Ovary (tissue), 9 donors: ENCODE measurements around the gene RNF38. TPM values are rescaled to one million over a fixed set of nuclear protein-coding genes. Genes with fewer than 3 reads are reported as not detected.
"Not testable (repeated sequence)": the region's sequence is repeated elsewhere in the genome, so short reads cannot be mapped to it uniquely, and the experiment has no call there.

Experiments used
- DNase-seq, 5 donors: peaks; one replicate each; pipeline ENCODE4 v3.0.0-alpha.2; 2019 to 2020
- H3K27ac ChIP-seq, 2 donors: fragments of 200-600 bp; one replicate each; pipeline versions ENCODE4 v1.5.1 to v1.8.0; 2019 to 2022
- H3K27me3 ChIP-seq: fragments of 200-600 bp; one replicate; pipeline ENCODE4 v1.8.0; 2022
- H3K36me3 ChIP-seq: fragments of 200-600 bp; sonication (generic); one replicate; pipeline ENCODE4 v1.5.1; 2019
- H3K4me1 ChIP-seq: one replicate; pipeline ENCODE4 v1.8.1; 2013; ENCODE audit warnings: mild to moderate bottlenecking, moderate library complexity; ENCODE audit not compliant: insufficient read depth
- H3K4me3 ChIP-seq: fragments of 200-600 bp; sonication (generic); one replicate; pipeline ENCODE4 v1.5.1; 2017
- H3K9me3 ChIP-seq, 2 donors: fragments of 200-600 bp in 1 of 2; sonication (generic) in 1 of 2; one replicate each; pipeline versions ENCODE4 v1.5.1 to v1.8.1; 2013 to 2019; ENCODE audit warnings: mild to moderate bottlenecking in 1 of 2, moderate library complexity in 1 of 2
- EP300 ChIP-seq: sonication (generic); formaldehyde crosslinking; IDR thresholded peaks from one replicate; pipeline ENCODE4 v1.6.1; 2017; ENCODE audit warnings: antibody characterized with exemption
- POLR2A ChIP-seq: fragments of 450-650 bp; IDR thresholded peaks from one replicate; pipeline ENCODE4 v1.6.1; 2017; ENCODE audit warnings: antibody characterized with exemption, mild to moderate bottlenecking, moderate library complexity
- WGBS, 3 donors: extraction: QIAGEN DNeasy Blood & Tissue Kit in 1 of 3; methylation state at CpG; one replicate each; pipeline versions ENCODE4 v1.1.5 to v1.1.7; 2013 to 2017; 5-methylcytosine and 5-hydroxymethylcytosine counted together
- intact Hi-C, 4 donors: fragments of 100-400 bp; cut with DNase I; formaldehyde crosslinking; loops; one replicate each; pipeline versions ENCODE4 v1.11.0 to v1.15.1; 2022 to 2023
- polyA plus RNA-seq, 2 donors: library from polyadenylated mRNA; stranded (reverse); fragments of 200-250 nt in 1 of 2; fragments of 350-450 nt in 1 of 2; fragmentation: Illumina TruSeq in 1 of 2; extraction: RNeasy Lipid Tissue Mini Kit (QIAGEN cat#74804) in 1 of 2; gene quantifications; one replicate each; pipeline ENCODE4 v1.2.3, GENCODE V29; 2013 to 2014
- total RNA-seq, 7 donors: library from RNA; depleted of rRNA in 2 of 7; stranded (reverse); fragments of >200 nt in 2 of 7; fragmentation: NEBNext Ultra II Directional in 3 of 7; extraction: Animal tissue kit (Norgen Biotek cat#: 25700) in 3 of 7; gene quantifications; one replicate each; pipeline versions ENCODE4 v1.1.0 to v1.2.4, GENCODE V29; 2016 to 2023
- TF ChIP-seq, protein P1 (sequence below), 3 donors: fragments of 450-650 bp in 2 of 3; fragments of 200-600 bp in 1 of 3; IDR thresholded peaks; one replicate each; pipeline versions ENCODE4 v1.5.1 to v1.8.0; 2016 to 2022; ENCODE audit warnings: antibody characterized with exemption in 3 of 3, mild to moderate bottlenecking in 1 of 3
- donor health status: DM: no; HTN: no; CAD: no; lungs with moderate emphysema.
- donor health status: DM: no; HTN: no; CAD: no.
- donor health status: Bipolar disorder and iron deficiency.
- donor health status: DM: yes; HTN: yes; CAD: no.
- donor health status: DM: no; HTN: no; CAD: no.
- donor health status: DM: yes; HTN: yes; CAD: no.

The RNF38 gene
- total and polyA plus RNA-seq, 9 donors: 30.4 to 81.3 (median 55.7) TPM

DNA sequence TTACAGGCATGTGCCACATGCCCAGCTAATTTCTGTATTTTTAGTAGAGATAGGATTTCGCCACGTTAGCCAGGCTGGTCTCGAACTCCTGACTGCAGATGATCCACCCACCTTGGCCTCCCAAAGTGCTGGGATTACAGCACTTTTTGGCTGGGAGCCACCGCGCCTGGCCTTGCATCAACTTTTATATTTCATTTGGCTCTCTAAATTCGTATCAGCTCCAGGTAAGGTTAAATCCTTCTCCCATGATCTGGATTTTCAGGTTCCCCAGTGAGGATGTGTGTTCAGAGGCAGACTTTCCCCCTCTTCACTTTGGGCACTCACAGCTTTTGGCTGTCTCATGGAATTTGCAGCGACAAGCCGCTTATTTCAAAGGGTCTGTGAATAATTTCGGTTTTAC is 16.8 kb upstream of the RNF38 start:
- H3K36me3 ChIP-seq: no peaks in the 10 kb centered on the region
- no peaks in the 10 kb centered on the region for H3K9me3 ChIP-seq
- no peak overlapping the region for H3K27ac ChIP-seq
- H3K4me3 ChIP-seq: no peak overlapping the region
- WGBS, 3 donors: 86 to 89% (median 86%) methylated on average over 9 of the region's 9 CpGs
- H3K4me1 ChIP-seq: peaks cover 2% of the 10 kb centered on the region
- intact Hi-C loops: loop anchor here in 1 of 4 donors (5.0 kb wide), 1 partner anchor 125 kb away; no protein-coding TSS in a partner anchor
- TF ChIP-seq EP300 (no peak), POLR2A (no peak)
- TF ChIP-seq, protein P1, sequence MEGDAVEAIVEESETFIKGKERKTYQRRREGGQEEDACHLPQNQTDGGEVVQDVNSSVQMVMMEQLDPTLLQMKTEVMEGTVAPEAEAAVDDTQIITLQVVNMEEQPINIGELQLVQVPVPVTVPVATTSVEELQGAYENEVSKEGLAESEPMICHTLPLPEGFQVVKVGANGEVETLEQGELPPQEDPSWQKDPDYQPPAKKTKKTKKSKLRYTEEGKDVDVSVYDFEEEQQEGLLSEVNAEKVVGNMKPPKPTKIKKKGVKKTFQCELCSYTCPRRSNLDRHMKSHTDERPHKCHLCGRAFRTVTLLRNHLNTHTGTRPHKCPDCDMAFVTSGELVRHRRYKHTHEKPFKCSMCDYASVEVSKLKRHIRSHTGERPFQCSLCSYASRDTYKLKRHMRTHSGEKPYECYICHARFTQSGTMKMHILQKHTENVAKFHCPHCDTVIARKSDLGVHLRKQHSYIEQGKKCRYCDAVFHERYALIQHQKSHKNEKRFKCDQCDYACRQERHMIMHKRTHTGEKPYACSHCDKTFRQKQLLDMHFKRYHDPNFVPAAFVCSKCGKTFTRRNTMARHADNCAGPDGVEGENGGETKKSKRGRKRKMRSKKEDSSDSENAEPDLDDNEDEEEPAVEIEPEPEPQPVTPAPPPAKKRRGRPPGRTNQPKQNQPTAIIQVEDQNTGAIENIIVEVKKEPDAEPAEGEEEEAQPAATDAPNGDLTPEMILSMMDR (IDR thresholded peaks at IDR 0.05): no peak
- H3K27me3 ChIP-seq: no peaks in the 10 kb centered on the region
- no peak for DNase-seq

DNA sequence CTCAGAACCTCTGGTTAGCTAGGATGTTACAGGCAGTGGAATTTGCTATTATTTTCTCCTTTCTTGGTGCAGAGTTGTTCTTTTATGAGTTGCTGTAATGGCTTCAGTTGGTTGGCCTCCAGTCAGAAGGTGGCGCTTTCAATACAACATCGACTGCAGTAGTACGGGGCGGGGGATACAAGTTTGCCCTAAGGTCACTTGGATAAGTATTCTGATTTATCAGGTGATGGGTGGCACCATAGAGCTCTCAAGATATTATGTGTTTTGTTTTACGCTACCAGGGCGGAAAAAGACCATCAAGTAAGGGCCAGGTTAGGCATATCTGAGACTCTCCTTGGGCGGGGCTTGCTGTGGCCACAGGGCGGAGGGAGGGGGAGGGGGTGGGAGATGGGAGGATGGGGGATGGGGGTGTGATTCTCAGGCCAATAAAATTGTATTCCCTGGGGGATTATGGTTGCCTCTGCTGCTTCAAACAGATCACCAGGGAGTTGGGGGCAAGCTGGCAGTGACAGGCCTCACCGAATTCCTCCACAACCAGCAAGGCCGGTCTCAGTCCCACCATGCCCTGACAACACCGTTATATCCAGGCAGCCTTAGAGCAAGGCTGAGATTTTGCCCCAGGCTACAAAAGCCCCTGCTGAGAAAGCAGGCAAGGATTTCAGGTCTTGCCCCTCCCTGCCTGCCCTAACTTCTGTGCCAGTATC is 15.9 kb upstream of the RNF38 start:
- no peak for TF ChIP-seq POLR2A
- TF ChIP-seq EP300: no peak
- TF ChIP-seq, protein P1 (IDR thresholded peaks at IDR 0.05): no peak
- H3K9me3 ChIP-seq: no peaks in the 10 kb centered on the region
- no peaks in the 10 kb centered on the region for H3K27me3 ChIP-seq
- WGBS, 3 donors: 91 to 95% (median 93%) methylated on average over 11 of the region's 11 CpGs
- intact Hi-C loops: loop anchor here in 1 of 4 donors (5.0 kb wide), 1 partner anchor 126 kb away; no protein-coding TSS in a partner anchor
- H3K36me3 ChIP-seq: no peaks in the 10 kb centered on the region
- DNase-seq: no peak
- H3K27ac ChIP-seq: no peak overlapping the region
- peaks cover 2% of the 10 kb centered on the region for H3K4me1 ChIP-seq
- H3K4me3 ChIP-seq: no peak overlapping the region

DNA sequence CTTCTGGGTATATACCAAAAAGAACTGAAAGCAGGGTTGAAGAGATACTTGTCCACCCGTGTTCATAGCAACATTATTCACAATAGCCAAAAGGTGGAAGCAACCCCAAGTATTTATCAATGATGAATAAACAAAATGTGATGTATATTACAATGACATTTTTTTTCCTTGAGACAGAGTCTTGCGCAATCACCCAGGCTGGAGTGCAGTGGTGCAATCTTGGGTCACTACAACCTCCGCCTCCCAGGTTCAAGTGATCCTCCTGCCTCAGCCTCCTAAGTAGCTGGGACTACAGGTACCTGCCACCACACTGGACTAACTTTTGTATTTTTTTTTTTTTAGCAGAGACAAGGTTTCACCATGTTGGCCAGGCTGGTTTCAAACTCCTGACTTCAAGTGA is 11.3 kb upstream of the RNF38 start:
- H3K36me3 ChIP-seq, H3K27ac ChIP-seq, H3K4me1 ChIP-seq, DNase-seq, H3K4me3 ChIP-seq, H3K9me3 ChIP-seq, H3K27me3 ChIP-seq: not testable (repeated sequence)
- intact Hi-C loops: loop anchor here in 1 of 4 donors (5.0 kb wide), 1 partner anchor 36 kb away; no protein-coding TSS in a partner anchor
- 96 to 98% (median 96%) methylated on average over 3 of the region's 3 CpGs for WGBS, 3 donors

DNA sequence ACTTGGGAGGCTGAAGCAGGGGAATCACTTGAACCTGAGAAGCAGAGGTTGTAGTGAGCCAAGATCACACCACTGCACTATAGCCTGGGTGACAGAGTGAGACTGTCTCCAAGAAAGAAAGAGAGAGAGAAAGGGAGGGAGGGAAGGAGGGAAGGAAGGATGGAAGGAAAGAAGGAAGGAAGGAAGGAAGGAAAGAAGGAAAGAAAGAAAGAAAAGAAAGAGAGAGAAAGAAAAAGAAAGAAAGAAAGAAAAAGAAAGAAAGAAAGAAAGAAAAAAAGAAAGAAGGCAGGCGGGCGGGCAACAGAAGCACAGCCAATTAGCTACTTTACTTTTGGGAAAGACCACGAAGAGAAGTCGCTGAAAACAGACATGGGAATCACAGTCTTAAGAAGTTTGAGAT is 9.0 kb upstream of the RNF38 start:
- 92 to 96% (median 94%) methylated on average over 4 of the region's 4 CpGs for WGBS, 3 donors
- DNase-seq, H3K27ac ChIP-seq, H3K9me3 ChIP-seq, H3K4me3 ChIP-seq, H3K4me1 ChIP-seq, H3K27me3 ChIP-seq, H3K36me3 ChIP-seq: not testable (repeated sequence)
- intact Hi-C loops: loop anchor here (5.0 to 10.0 kb wide), 2 partner anchors 76 to 148 kb away; no protein-coding TSS in a partner anchor

DNA sequence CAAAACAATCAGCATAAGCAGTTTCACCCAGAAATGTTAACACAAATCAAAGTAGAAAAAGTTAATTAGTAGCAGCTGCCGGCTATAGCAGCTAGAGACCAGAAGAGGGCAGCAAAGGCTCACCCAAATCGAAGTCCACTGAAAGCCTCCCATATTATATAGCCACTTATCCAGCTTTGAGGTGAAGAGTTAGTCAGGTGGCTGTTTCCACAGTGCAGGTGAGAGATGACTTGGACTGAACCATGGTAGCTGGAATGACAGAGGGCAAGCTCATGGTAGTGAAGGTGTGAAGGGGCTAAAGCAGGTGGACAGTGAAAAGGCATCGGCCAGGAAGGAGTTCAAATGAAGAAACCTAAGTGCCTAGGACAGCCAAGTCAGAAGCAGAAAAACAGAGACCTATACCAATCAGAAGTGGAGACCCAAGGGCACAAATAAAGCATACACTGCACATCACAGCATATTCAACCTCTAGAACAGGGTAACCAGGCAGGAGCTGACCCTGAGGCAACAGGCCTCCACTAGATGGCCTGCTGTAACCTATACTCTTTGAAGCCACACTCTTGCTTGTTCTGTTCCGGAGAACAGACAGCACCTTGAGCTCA is 7.2 kb upstream of the RNF38 start:
- intact Hi-C loops: loop anchor here (2.0 to 10.0 kb wide), 3 partner anchors 78 to 150 kb away; no protein-coding TSS in a partner anchor
- 27 to 36% (median 31%) methylated on average over 4 of the region's 4 CpGs for WGBS, 3 donors
- H3K27me3 ChIP-seq: no peaks in the 10 kb centered on the region
- no peak overlapping the region for H3K27ac ChIP-seq
- TF ChIP-seq EP300 (no peak), POLR2A (no peak)
- TF ChIP-seq, protein P1 (IDR thresholded peaks at IDR 0.05): peak; percentile 83 to 90 (median 85)
- H3K4me1 ChIP-seq: peaks cover 1% of the 10 kb centered on the region
- H3K9me3 ChIP-seq: no peaks in the 10 kb centered on the region
- H3K36me3 ChIP-seq: no peaks in the 10 kb centered on the region
- H3K4me3 ChIP-seq: no peak overlapping the region
- peak; percentile 46 to 68 (median 61) for DNase-seq
